Caco-2 (cell line): ENCODE measurements around the gene KRT27. TPM values are rescaled to one million over a fixed set of nuclear protein-coding genes. Genes with fewer than 3 reads are reported as not detected.

ENCODE experiments used
- Bru-seq: library from RNA; stranded (reverse); fragments of 400-500 nt; gene quantifications from one replicate; lab custom pipeline; 2021; lab: Mats Ljungman, UMichigan
- BruChase-seq, 2 experiments: library from RNA; stranded (reverse); fragments of 400-500 nt; gene quantifications; one replicate each; lab custom pipeline; 2021; lab: Mats Ljungman, UMichigan
- BruUV-seq: library from RNA; stranded (reverse); fragments of 400-500 nt; replicated peaks from 2 replicates; lab custom pipeline; 2021; lab: Mats Ljungman, UMichigan
- CTCF ChIA-PET: fragments of 300-600 bp; sonication (Branson Sonifier 250); formaldehyde crosslinking; loops from one replicate; lab custom pipeline; 2022; ENCODE audit warnings: antibody characterized with exemption; lab: Charles Lee
- POLR2A ChIA-PET: fragments of 300-600 bp; sonication (Branson Sonifier 250); formaldehyde crosslinking; loops from one replicate; lab custom pipeline; 2022; ENCODE audit warnings: antibody characterized with exemption; lab: Charles Lee
- DNase-seq, 2 experiments: peaks; one replicate each; pipeline versions ENCODE4 v3.0.0 to v3.0.0-alpha.2; 2020 to 2022
- H3K27me3 ChIP-seq: replicated peaks from 2 replicates; pipeline ENCODE4 v1.6.0; 2011; ENCODE audit warnings: low read length; ENCODE audit not compliant: control insufficient read depth, insufficient read depth
- H3K36me3 ChIP-seq: 2 replicates; pipeline ENCODE4 v1.5.1; 2011; ENCODE audit warnings: low read length; ENCODE audit not compliant: control insufficient read depth, insufficient read depth
- H3K4me1 ChIP-seq: fragments of 250-450 bp; sonication (Bioruptor Pico); 2 replicates; pipeline ENCODE4 v1.5.1; 2020; ENCODE audit warnings: mild to moderate bottlenecking
- H3K4me3 ChIP-seq: 2 replicates; pipeline ENCODE4 v1.5.1; 2011; ENCODE audit warnings: low read depth, mild to moderate bottlenecking, control low read depth, low read length
- H3K9me3 ChIP-seq: fragments of 250-450 bp; sonication (Bioruptor Pico); 2 replicates; pipeline ENCODE4 v1.5.1; 2020; ENCODE audit warnings: mild to moderate bottlenecking, moderate library complexity
- H3K27ac Mint-ChIP-seq: one replicate; pipeline ENCODE4 v1.8.0; 2022; ENCODE audit warnings: mixed read lengths; ENCODE audit not compliant: unreplicated experiment
- H3K27me3 Mint-ChIP-seq: one replicate; pipeline ENCODE4 v1.8.0; 2022; ENCODE audit warnings: mixed read lengths; ENCODE audit not compliant: insufficient read depth, unreplicated experiment
- H3K36me3 Mint-ChIP-seq: one replicate; pipeline ENCODE4 v1.8.0; 2022; ENCODE audit warnings: mild to moderate bottlenecking, mixed read lengths; ENCODE audit not compliant: insufficient read depth, unreplicated experiment
- H3K4me1 Mint-ChIP-seq: one replicate; pipeline ENCODE4 v1.8.0; 2022; ENCODE audit warnings: low read depth, mixed read lengths; ENCODE audit not compliant: unreplicated experiment
- H3K4me3 Mint-ChIP-seq: one replicate; pipeline ENCODE4 v1.8.0; 2022; ENCODE audit warnings: mild to moderate bottlenecking, moderate library complexity, mixed read lengths; ENCODE audit not compliant: unreplicated experiment
- H3K9me3 Mint-ChIP-seq: one replicate; pipeline ENCODE4 v1.8.0; 2022; ENCODE audit warnings: mixed read lengths; ENCODE audit not compliant: unreplicated experiment
- intact Hi-C: fragments of 100-400 bp; cut with micrococcal nuclease; formaldehyde crosslinking; loops from one replicate; pipeline ENCODE4 v1.10.0; 2022; ENCODE audit not compliant: unreplicated experiment
- long read RNA-seq: library from polyadenylated mRNA; stranded (forward); transcript quantifications from one replicate; pipeline ENCODE4 v2.0.0, GENCODE V29; 2022
- total RNA-seq: library from RNA; stranded (reverse); gene quantifications from 2 replicates; pipeline ENCODE4 v1.2.3, GENCODE V29; 2022
- TF ChIP-seq, protein P1 (sequence below), 2 experiments: fragments of 200-600 bp in 1 of 2; IDR thresholded peaks; 1 replicate in 1 of 2; 2 replicates in 1 of 2; pipeline versions ENCODE4 v1.5.1 to v1.8.0; 2011 to 2022; ENCODE audit warnings: antibody characterized with exemption in 1 of 2, control low read depth in 1 of 2, inconsistent platforms in 1 of 2, low read depth in 1 of 2, low read length in 1 of 2, mild to moderate bottlenecking in 1 of 2, moderate library complexity in 1 of 2; ENCODE audit not compliant: insufficient read depth in 1 of 2, severe bottlenecking in 1 of 2, unreplicated experiment in 1 of 2

Gene KRT27
- total RNA-seq, result not detected in 2 replicates
- Bru-seq, nascent RNA, result not detected
- not detected for BruChase-seq, experiment 1, labeled RNA remaining after a 2-hour chase
- BruChase-seq, experiment 2, labeled RNA remaining after a 6-hour chase, result not detected
- long read RNA-seq, result 0 reads

DNA sequence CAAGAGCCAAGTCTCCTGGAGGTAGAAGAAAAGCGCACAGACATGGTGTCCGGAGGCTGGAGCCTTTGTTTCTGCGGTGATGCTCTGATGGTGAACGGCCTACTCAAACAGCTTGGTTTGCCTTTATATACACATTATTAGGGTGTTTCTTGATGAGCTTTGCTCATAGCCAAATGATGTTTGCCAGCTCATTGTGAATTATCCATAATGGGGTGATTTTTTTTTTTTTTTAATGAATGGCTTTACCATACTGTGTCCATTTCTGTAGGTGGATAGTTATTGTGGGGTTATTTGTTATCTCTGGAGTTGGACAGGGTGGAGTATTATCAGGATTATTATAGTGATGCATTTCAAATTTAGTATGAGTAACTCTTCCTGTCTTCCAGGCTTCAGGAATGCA lies at the start of gene KRT27:
TSS of gene KRT27 (minus strand) at position 101 of the 400 bp plus-strand sequence. CDS start at position 44, 57 bp downstream.
- DNase-seq, result no peak
- no peaks in the 10 kb centered on the region for H3K4me1 ChIP-seq
- Mint-ChIP-seq H3K4me3 (no peak within 1 kb of the TSS), H3K27ac (no peak within 1 kb of the TSS), H3K27me3 (peaks cover 15% of the 10 kb centered on the region), H3K4me1 (no peaks in the 10 kb centered on the region), H3K9me3 (no peaks in the 10 kb centered on the region), H3K36me3 (no peaks in the 10 kb centered on the region)
- intact Hi-C loops, result no loop called here
- TF ChIP-seq, protein P1, sequence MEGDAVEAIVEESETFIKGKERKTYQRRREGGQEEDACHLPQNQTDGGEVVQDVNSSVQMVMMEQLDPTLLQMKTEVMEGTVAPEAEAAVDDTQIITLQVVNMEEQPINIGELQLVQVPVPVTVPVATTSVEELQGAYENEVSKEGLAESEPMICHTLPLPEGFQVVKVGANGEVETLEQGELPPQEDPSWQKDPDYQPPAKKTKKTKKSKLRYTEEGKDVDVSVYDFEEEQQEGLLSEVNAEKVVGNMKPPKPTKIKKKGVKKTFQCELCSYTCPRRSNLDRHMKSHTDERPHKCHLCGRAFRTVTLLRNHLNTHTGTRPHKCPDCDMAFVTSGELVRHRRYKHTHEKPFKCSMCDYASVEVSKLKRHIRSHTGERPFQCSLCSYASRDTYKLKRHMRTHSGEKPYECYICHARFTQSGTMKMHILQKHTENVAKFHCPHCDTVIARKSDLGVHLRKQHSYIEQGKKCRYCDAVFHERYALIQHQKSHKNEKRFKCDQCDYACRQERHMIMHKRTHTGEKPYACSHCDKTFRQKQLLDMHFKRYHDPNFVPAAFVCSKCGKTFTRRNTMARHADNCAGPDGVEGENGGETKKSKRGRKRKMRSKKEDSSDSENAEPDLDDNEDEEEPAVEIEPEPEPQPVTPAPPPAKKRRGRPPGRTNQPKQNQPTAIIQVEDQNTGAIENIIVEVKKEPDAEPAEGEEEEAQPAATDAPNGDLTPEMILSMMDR (IDR thresholded peaks at IDR 0.05; ENCODE audit: insufficient read depth in 1 of 2, low read depth in 1 of 2, low read length in 1 of 2, severe bottlenecking in 1 of 2, unreplicated experiment in 1 of 2), result no peak
- H3K36me3 ChIP-seq, result no peaks in the 10 kb centered on the region
- ChIA-PET CTCF (interaction anchor here (0.7 kb wide), 1 partner anchor 167 kb away, joined by 3 read pairs; no protein-coding TSS in a partner anchor), POLR2A (interaction anchor here (0.6 kb wide), 1 partner anchor 36 kb away, joined by 3 read pairs; no protein-coding TSS in a partner anchor)
- H3K9me3 ChIP-seq, result no peaks in the 10 kb centered on the region
- no peaks in the 10 kb centered on the region; the same call in 1 of the 2 replicates for H3K27me3 ChIP-seq
- BruUV-seq, result no TSS peak
- no peak within 1 kb of the TSS for H3K4me3 ChIP-seq

DNA sequence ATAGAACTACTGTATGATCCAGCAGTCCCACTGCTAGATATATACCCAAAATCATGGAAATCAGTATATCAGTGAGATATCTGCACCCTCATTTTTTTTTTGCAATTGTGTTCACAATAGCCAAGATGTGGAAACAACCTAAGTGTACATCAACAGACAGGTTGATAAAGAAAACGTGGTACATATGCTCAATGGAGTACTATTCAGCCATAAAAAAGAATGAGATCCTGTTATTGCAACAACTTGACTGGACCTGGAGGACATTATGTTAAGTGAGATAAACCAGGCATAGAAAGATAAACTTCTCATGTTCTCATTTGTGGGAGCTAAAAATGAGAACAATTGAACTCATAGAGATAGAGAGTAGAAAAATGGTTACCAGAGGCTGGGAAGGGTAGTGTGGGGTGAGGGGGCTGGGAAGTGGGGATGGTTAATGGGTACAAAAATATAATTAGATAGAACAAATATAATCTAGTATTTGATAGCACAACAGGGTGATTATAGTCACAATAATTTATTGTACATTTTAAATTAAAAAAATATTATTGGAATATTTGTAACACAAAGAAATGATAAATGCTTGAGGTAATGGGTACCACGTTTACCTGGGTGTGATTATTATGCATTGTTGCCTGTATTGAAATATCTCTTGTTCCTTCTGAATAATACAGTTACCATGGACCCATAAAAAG lies 47.9 kb upstream of the KRT27 start:
- DNase-seq, result no peak
- intact Hi-C loops, result no loop called here
- H3K9me3 Mint-ChIP-seq, result no peaks in the 10 kb centered on the region
- Histone ChIP-seq H3K4me3 (no peak overlapping the region), H3K27me3 (no peaks in the 10 kb centered on the region), H3K9me3 (no peaks in the 10 kb centered on the region), H3K4me1 (no peaks in the 10 kb centered on the region), H3K36me3 (no peaks in the 10 kb centered on the region)
- H3K36me3 Mint-ChIP-seq, result no peaks in the 10 kb centered on the region
- ChIA-PET CTCF (no interaction called here), POLR2A (no interaction called here)
- TF ChIP-seq, protein P1 (IDR thresholded peaks at IDR 0.05; ENCODE audit: insufficient read depth in 1 of 2, low read depth in 1 of 2, low read length in 1 of 2, severe bottlenecking in 1 of 2, unreplicated experiment in 1 of 2), result no peak
- no peaks in the 10 kb centered on the region for H3K27me3 Mint-ChIP-seq
- H3K27ac Mint-ChIP-seq, result no peak overlapping the region
- H3K4me3 Mint-ChIP-seq, result no peak overlapping the region
- H3K4me1 Mint-ChIP-seq, result no peaks in the 10 kb centered on the region
- no TSS peak for BruUV-seq

GRCh38 chr17:40828454-40829044 lies 46.2 kb upstream of the KRT27 start:
- Histone ChIP-seq H3K36me3 (no peaks in the 10 kb centered on the region), H3K27me3 (no peaks in the 10 kb centered on the region), H3K9me3 (no peaks in the 10 kb centered on the region), H3K4me3 (no peak overlapping the region), H3K4me1 (no peaks in the 10 kb centered on the region)
- ChIA-PET CTCF (no interaction called here), POLR2A (no interaction called here)
- TF ChIP-seq, protein P1 (IDR thresholded peaks at IDR 0.05; ENCODE audit: insufficient read depth in 1 of 2, low read depth in 1 of 2, low read length in 1 of 2, severe bottlenecking in 1 of 2, unreplicated experiment in 1 of 2), result no peak
- Mint-ChIP-seq H3K27ac (no peak overlapping the region), H3K9me3 (no peaks in the 10 kb centered on the region), H3K4me1 (no peaks in the 10 kb centered on the region), H3K36me3 (no peaks in the 10 kb centered on the region), H3K27me3 (no peaks in the 10 kb centered on the region), H3K4me3 (no peak overlapping the region)
- no peak for DNase-seq
- no TSS peak for BruUV-seq
- intact Hi-C loops, result no loop called here
